H9 (cell line): ENCODE results near the gene CPLX1. TPM values are rescaled to one million over a fixed set of nuclear protein-coding genes. Genes with fewer than 3 reads are reported as not detected.
A peak's percentile ranks its signal among the peaks of the same experiment; 100 is the strongest.

ENCODE experiments used
- DNase-seq: peaks from one replicate; pipeline ENCODE4 v3.0.0-alpha.2; 2017
- H2AFZ ChIP-seq: one replicate; pipeline ENCODE4 v1.6.1; 2013; ENCODE audit warnings: mild to moderate bottlenecking, low read length, control low read depth, moderate library complexity
- H2AK5ac ChIP-seq: 2 replicates; pipeline ENCODE4 v1.6.1; 2013; ENCODE audit warnings: low read length, control low read depth, mixed read lengths; ENCODE audit not compliant: insufficient read length
- H2BK120ac ChIP-seq: one replicate; pipeline ENCODE4 v1.6.1; 2013; ENCODE audit warnings: low read depth, mild to moderate bottlenecking, low read length, control low read depth, inconsistent platforms; ENCODE audit not compliant: poor library complexity, severe bottlenecking
- H2BK12ac ChIP-seq: 2 replicates; pipeline ENCODE4 v1.6.1; 2013; ENCODE audit warnings: low read length, control low read depth, mixed read lengths, low read depth; ENCODE audit not compliant: insufficient read length
- H2BK15ac ChIP-seq: 2 replicates; pipeline ENCODE4 v1.6.1; 2013; ENCODE audit warnings: low read depth, low read length, control low read depth
- H2BK20ac ChIP-seq: one replicate; pipeline ENCODE4 v1.6.1; 2013; ENCODE audit warnings: low read depth, mild to moderate bottlenecking, low read length, control low read depth, inconsistent platforms; ENCODE audit not compliant: poor library complexity, severe bottlenecking
- H2BK5ac ChIP-seq: 2 replicates; pipeline ENCODE4 v1.6.1; 2013; ENCODE audit warnings: low read length, control low read depth, mixed read lengths; ENCODE audit not compliant: insufficient read length
- H3K14ac ChIP-seq: 2 replicates; pipeline ENCODE4 v1.6.1; 2013; ENCODE audit warnings: low read length, control low read depth; ENCODE audit not compliant: insufficient read depth
- H3K18ac ChIP-seq: 2 replicates; pipeline ENCODE4 v1.6.1; 2013; ENCODE audit warnings: low read depth, mild to moderate bottlenecking, mixed read lengths, low read length, control low read depth; ENCODE audit not compliant: insufficient read length
- H3K23ac ChIP-seq: 2 replicates; pipeline ENCODE4 v1.6.1; 2013; ENCODE audit warnings: low read length, control low read depth, mixed read lengths, low read depth; ENCODE audit not compliant: insufficient read length
- H3K23me2 ChIP-seq: 2 replicates; pipeline ENCODE4 v1.6.1; 2013; ENCODE audit warnings: low read depth, mild to moderate bottlenecking, mixed read lengths, low read length, control low read depth; ENCODE audit not compliant: insufficient read length, poor library complexity, severe bottlenecking
- H3K27ac ChIP-seq: 2 replicates; pipeline ENCODE4 v1.5.1; 2013; ENCODE audit warnings: low read length, control low read depth, mixed read lengths, low read depth; ENCODE audit not compliant: insufficient read length
- H3K27me3 ChIP-seq: 2 replicates; pipeline ENCODE4 v1.6.1; 2013; ENCODE audit warnings: low read length, control low read depth, inconsistent platforms; ENCODE audit not compliant: insufficient read depth
- H3K4ac ChIP-seq: 2 replicates; pipeline ENCODE4 v1.6.1; 2013; ENCODE audit warnings: low read depth, mild to moderate bottlenecking, control low read depth, inconsistent platforms, low read length, moderate library complexity
- H3K4me1 ChIP-seq: 2 replicates; pipeline ENCODE4 v1.6.1; 2013; ENCODE audit warnings: low read length, control low read depth, inconsistent platforms; ENCODE audit not compliant: insufficient read depth
- H3K4me2 ChIP-seq: 2 replicates; pipeline ENCODE4 v1.6.1; 2013; ENCODE audit warnings: low read length, control low read depth, mixed read lengths; ENCODE audit not compliant: insufficient read length, insufficient read depth
- H3K56ac ChIP-seq: 2 replicates; pipeline ENCODE4 v1.6.1; 2013; ENCODE audit warnings: low read depth, mild to moderate bottlenecking, mixed read lengths, low read length, control low read depth; ENCODE audit not compliant: insufficient read length
- H3K79me1 ChIP-seq: 2 replicates; pipeline ENCODE4 v1.6.1; 2013; ENCODE audit warnings: low read depth, mild to moderate bottlenecking, moderate library complexity, low read length, control low read depth, inconsistent platforms; ENCODE audit not compliant: insufficient read depth, poor library complexity, severe bottlenecking
- H3K79me2 ChIP-seq: 2 replicates; pipeline ENCODE4 v1.6.1; 2013; ENCODE audit warnings: low read length, control low read depth, inconsistent platforms; ENCODE audit not compliant: insufficient read depth
- H3K9ac ChIP-seq: 2 replicates; pipeline ENCODE4 v1.6.1; 2013; ENCODE audit warnings: low read length, control low read depth, mixed read lengths; ENCODE audit not compliant: insufficient read length; ENCODE audit errors: extremely low read depth
- H3K9me3 ChIP-seq: one replicate; pipeline ENCODE4 v1.6.1; 2013; ENCODE audit warnings: low read depth, low read length, inconsistent platforms; ENCODE audit not compliant: control insufficient read depth
- H3T11ph ChIP-seq: one replicate; pipeline ENCODE4 v1.6.1; 2013; ENCODE audit warnings: mild to moderate bottlenecking, low read length, control low read depth, inconsistent platforms
- H4K20me1 ChIP-seq: one replicate; pipeline ENCODE4 v1.6.1; 2013; ENCODE audit not compliant: control insufficient read depth, insufficient read length, insufficient read depth
- H4K5ac ChIP-seq: 2 replicates; pipeline ENCODE4 v1.6.1; 2013; ENCODE audit warnings: low read depth, mild to moderate bottlenecking, mixed read lengths, low read length, control low read depth; ENCODE audit not compliant: insufficient read length
- H4K8ac ChIP-seq: replicated peaks from 2 replicates; pipeline ENCODE4 v1.6.1; 2013; ENCODE audit warnings: low read length, control low read depth, mixed read lengths, low read depth; ENCODE audit not compliant: insufficient read length
- H4K91ac ChIP-seq: 2 replicates; pipeline ENCODE4 v1.6.1; 2013; ENCODE audit warnings: low read depth, mild to moderate bottlenecking, moderate library complexity, mixed read lengths, low read length, control low read depth; ENCODE audit not compliant: insufficient read length
- H3K27ac Mint-ChIP-seq, 3 experiments: 2 replicates in 2 of 3; 3 replicates in 1 of 3; pipeline ENCODE4 v1.8.0; 2020 to 2021; ENCODE audit warnings: mixed read lengths in 3 of 3, mild to moderate bottlenecking in 1 of 3, moderate library complexity in 1 of 3
- H3K27me3 Mint-ChIP-seq: 2 replicates; pipeline ENCODE4 v1.8.0; 2021; ENCODE audit warnings: low read depth, mild to moderate bottlenecking, moderate library complexity, mixed read lengths
- H3K36me3 Mint-ChIP-seq, 3 experiments: 2 replicates in 2 of 3; 3 replicates in 1 of 3; pipeline ENCODE4 v1.8.0; 2020 to 2021; ENCODE audit warnings: low read depth in 3 of 3, mixed read lengths in 3 of 3; ENCODE audit not compliant: insufficient read depth in 1 of 3
- H3K4me1 Mint-ChIP-seq, 2 experiments: 2 replicates each; pipeline ENCODE4 v1.8.0; 2020; ENCODE audit warnings: mixed read lengths in 2 of 2
- H3K4me3 Mint-ChIP-seq, 2 experiments: 2 replicates in 1 of 2; 3 replicates in 1 of 2; pipeline ENCODE4 v1.8.0; 2020 to 2021; ENCODE audit warnings: mild to moderate bottlenecking in 2 of 2, mixed read lengths in 2 of 2, moderate library complexity in 1 of 2
- H3K9me3 Mint-ChIP-seq, 2 experiments: 2 replicates in 1 of 2; 3 replicates in 1 of 2; pipeline ENCODE4 v1.8.0; 2020; ENCODE audit warnings: mild to moderate bottlenecking in 2 of 2, mixed read lengths in 2 of 2, moderate library complexity in 1 of 2
- WGBS: extraction: QIAGEN DNeasy Blood & Tissue Kit; methylation state at CpG from one replicate; pipeline ENCODE4 v1.1.7; 2013; ENCODE audit warnings: missing lambda C conversion rate, low lambda C conversion rate, mixed read lengths; ENCODE audit not compliant: insufficient read length; ENCODE audit errors: extremely low coverage; 5-methylcytosine and 5-hydroxymethylcytosine counted together
- total RNA-seq: library from RNA; stranded (reverse); gene quantifications from 2 replicates; pipeline ENCODE4 v1.2.1, GENCODE V29; 2021
- TF ChIP-seq, protein P1 (sequence below): fragments of 200-600 bp; sonication (generic); conservative IDR thresholded peaks from 3 replicates; pipeline ENCODE4 v1.8.0; 2021; ENCODE audit warnings: antibody characterized with exemption, mild to moderate bottlenecking

Gene CPLX1
- total RNA-seq, 1 experiment from 2014 or later = 0.90 TPM

DNA sequence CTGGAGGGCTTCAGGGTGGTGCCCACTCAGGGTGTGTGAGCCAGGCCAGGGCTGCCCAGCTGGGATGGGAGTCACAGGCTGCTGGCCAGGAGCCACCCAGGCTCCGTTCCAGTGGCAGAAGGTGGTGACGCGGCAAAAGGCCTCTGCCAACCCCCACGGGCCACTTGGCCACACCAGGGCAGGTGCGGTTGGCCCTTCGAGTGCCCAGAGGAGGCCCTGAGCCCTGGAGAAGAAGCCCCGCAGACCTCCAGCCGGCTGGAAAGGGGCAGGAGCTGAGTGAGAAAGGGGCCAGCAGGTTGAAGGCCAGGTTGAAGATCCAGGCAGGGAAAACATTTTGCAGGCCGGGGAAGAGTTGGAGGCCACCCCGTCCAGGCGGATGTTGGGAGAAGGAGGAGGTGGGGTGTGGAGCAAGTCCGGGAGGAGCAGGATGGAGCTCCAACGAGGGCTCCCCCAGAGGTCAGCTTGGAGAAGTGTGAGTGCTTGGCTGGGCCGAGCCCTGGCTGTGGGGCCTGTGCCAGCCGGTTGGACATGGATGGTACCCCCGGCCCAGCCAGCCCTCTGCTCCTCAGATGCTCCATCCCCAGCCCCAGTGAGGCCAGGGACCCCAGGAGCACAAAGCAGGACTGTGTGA lies 2.8 kb upstream of the CPLX1 start:
- Histone ChIP-seq H2BK120ac (no peak overlapping the region), H2BK15ac (no peak overlapping the region), H4K5ac (no peak overlapping the region), H3K79me1 (no peaks in the 10 kb centered on the region), H3K18ac (no peak overlapping the region), H3K27ac (no peak overlapping the region), H3K23ac (no peak overlapping the region), H2BK5ac (no peak overlapping the region), H3K9ac (no peak overlapping the region), H3K56ac (no peak overlapping the region), H2BK12ac (no peak overlapping the region), H3K14ac (no peak overlapping the region), H3K9me3 (no peaks in the 10 kb centered on the region), H3K23me2 (no peaks in the 10 kb centered on the region), H2BK20ac (no peak overlapping the region), H3K79me2 (no peaks in the 10 kb centered on the region), H4K20me1 (no peaks in the 10 kb centered on the region), H2AK5ac (no peak overlapping the region), H3K4ac (no peak overlapping the region), H4K8ac (no peak overlapping the region), H2AFZ (no peak overlapping the region), H3K4me1 (no peaks in the 10 kb centered on the region), H4K91ac (no peak overlapping the region), H3K27me3 (peaks cover 22% of the 10 kb centered on the region; the same call in 1 of the 2 replicates), H3T11ph (no peak overlapping the region), H3K4me2 (no peak overlapping the region)
- peaks cover 73% of the 10 kb centered on the region for H3K27me3 Mint-ChIP-seq
- no CpG with 5 or more reads among the region's 16 CpGs for WGBS
- no peak overlapping the region for H3K27ac Mint-ChIP-seq
- H3K4me3 Mint-ChIP-seq = peak overlapping the region in 1 of 2 experiments; percentile 53; a peak in 2 of 5 replicates
- peaks cover 0 to 1% (median 0%) of the 10 kb centered on the region in 3 experiments; a peak in 1 of 7 replicates for H3K36me3 Mint-ChIP-seq
- peaks cover 2 to 3% of the 10 kb centered on the region in 2 experiments; a peak in 2 of 4 replicates for H3K4me1 Mint-ChIP-seq
- peaks cover 0 to 2% of the 10 kb centered on the region in 2 experiments; a peak in 1 of 5 replicates for H3K9me3 Mint-ChIP-seq
- TF ChIP-seq, protein P1, sequence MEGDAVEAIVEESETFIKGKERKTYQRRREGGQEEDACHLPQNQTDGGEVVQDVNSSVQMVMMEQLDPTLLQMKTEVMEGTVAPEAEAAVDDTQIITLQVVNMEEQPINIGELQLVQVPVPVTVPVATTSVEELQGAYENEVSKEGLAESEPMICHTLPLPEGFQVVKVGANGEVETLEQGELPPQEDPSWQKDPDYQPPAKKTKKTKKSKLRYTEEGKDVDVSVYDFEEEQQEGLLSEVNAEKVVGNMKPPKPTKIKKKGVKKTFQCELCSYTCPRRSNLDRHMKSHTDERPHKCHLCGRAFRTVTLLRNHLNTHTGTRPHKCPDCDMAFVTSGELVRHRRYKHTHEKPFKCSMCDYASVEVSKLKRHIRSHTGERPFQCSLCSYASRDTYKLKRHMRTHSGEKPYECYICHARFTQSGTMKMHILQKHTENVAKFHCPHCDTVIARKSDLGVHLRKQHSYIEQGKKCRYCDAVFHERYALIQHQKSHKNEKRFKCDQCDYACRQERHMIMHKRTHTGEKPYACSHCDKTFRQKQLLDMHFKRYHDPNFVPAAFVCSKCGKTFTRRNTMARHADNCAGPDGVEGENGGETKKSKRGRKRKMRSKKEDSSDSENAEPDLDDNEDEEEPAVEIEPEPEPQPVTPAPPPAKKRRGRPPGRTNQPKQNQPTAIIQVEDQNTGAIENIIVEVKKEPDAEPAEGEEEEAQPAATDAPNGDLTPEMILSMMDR = peak; percentile 48
- DNase-seq = peak; percentile 60
